Activated CD8-positive, alpha-beta memory T cell treated with anti-CD3 and anti-CD28 coated beads, Interleukin-2, amount 50 U/mL, for 24 hours (primary cell): ENCODE data around the gene MPP2.
"Not testable (repeated sequence)": the region's sequence is repeated elsewhere in the genome, so short reads cannot be mapped to it uniquely, and the experiment has no call there.

Source experiments
- DNase-seq: peaks from one replicate; pipeline ENCODE4 v3.0.0-alpha.2; 2020; ENCODE audit errors: extremely low read depth

Gene MPP2

DNA sequence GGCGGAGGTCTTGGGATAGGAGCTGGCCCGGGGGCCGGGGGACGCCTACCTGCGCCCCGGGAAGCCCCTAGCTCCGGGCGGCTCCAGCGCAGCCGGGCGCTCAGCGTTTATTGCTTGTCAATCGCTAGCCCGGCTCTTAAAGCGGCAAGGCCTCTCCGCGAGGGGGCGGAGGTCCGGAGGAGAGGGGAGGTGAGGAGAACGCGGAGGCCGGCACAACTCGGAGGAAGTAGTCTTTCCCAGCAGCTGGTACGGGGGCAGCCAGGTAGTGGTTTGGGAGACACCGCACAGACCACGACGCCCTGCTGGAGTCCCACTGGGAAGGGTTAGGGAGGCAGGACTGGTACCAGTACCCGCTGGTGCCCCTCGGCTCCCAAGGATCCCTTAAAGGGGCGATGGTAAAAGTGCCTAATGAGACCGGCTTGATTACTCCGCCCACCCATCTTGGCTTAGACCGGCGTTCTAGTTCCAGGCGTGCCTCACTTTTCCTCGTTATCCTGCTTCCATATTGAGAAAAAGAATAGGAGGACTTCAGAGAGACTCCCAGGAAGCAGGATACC, at the start of gene MPP2:
Gene MPP2, minus strand, starts transcription at position 112 of the 557 bp plus-strand sequence. CDS start 3,076 bp downstream, outside the sequence.
- no peak for DNase-seq

DNA sequence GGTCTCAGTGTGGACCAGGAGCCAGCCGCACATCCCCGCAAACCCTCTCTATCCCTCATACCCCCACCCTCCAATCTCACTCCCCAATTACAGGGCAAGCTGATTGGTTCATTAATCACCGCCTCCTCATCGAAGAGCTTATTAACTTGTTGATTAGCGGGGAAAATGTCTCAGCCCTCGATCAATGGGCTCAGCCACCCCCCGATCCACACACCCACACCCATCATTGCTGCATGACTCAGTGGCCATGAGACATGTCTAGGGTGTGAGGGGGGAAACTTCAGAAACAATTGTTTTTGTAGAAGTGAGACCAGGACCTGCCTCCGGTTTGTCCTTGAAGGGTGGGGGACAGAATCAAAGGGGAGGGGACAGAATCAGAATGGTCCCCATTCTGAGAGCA, 48.9 kb upstream of the MPP2 start:
- DNase-seq = no peak

GRCh38 chr17:43953746-43954145, 46.4 kb upstream of the MPP2 start, which contains the start of gene PYY:
Gene PYY, minus strand, starts transcription at chr17:43953940. Its CDS starts 457 bp downstream, at chr17:43953483.
- no peak for DNase-seq

DNA sequence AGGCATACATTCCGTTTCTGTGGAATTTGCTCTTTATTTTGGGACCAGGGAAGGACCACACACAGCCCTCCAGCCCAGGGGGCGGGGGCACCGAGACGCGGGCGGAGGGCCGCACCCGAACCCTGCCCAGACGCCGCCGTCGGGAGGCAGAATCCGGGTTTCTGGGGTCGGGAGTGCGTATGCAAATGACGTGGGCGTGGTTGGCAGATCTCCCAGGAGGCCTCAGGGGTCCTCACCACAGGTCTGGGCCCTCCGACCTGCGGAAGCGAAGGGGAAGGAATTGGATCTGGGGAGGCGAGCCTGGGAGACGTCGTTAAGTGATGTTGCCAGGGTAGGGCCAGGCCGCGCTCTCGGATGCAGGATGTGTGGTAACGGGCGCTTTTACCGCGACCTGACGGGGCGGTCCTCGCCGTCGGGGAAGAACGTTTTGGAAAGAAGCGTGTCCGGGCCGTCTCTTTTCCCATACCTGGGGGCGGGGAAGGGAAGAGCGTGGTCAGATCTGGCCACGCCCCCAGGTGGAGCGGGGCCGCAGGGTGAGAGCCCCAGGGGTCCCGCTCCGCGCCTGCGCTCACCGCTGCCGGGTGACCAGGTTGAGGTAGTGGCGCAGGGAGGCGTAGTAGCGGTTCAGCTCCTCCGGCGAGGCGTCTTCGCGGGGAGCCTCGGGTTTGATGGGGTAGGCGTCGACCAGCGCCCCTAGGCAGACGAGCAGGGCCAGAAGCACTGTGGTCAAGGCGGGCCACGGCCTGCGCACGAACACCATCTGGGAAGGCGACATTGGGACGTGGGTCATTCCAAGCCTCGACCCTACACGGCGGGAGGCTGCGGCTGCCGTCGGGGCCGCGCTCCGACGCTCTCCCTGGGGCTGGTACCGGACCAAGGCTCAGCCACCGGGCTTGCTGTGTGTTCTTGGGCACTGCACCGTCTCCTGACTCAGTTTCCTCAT, 45.7 kb upstream of the MPP2 start:
- no peak for DNase-seq

DNA sequence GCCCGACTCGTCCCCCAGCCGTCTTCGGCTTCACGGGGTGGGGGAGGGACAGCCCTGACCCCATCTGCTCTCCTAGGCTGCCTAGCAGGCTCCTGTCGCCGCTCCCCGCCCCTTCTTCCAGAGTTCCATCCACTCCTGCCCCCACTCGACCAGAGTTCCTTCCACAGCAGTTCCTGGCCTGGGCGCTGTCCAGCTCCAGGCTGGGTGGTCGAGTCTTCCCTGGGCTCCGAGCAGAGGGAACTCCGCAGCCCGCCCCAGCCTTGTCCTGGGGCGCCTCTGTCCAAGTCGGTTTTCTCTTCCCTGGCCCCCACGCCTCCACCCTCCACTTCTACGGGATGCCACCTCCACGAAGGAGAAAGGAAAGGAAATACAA, 45.0 kb upstream of the MPP2 start:
- DNase-seq = no peak

- no peak for DNase-seq
Measured at GRCh38 chr17:43951750-43952149, 44.4 kb upstream of the MPP2 start.

DNA sequence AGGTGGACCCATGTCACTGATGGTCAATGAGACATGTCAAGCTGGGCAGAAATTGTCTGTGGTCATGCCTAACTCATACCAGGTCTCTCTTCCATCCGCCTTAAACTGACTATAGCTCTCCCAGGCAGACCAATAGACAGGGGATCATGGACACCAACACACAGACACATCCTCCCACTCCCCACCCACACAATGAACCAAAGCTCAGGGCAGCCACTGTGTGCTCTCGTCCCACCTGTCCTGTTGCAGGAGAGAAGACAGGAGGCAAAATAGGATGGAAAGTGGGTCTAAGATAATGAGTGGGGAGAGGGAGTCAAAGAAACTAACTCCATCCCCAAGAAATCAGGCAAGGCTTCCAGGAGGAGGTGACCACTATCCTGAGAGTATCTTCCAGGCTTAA, 43.2 kb upstream of the MPP2 start:
- DNase-seq = no peak

DNA sequence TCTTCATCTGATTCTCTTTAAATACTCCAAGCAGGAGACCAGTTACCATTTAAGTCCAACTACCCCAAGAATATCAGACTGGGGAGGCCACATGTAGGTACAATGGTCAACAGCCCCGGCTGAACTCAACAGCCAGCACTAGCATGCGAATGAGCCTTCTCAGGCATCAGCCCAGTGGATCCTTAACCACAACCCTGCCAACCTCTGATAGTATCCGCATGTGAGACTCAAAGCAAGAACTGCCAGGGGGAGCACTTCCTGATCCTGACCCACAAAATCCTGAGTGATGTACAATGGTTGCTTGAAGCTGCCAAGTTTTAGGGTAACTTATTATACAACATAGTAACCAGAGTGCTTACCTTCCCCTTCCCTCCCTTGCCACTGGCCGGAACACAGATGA, 42.4 kb upstream of the MPP2 start:
- DNase-seq = no peak

DNA sequence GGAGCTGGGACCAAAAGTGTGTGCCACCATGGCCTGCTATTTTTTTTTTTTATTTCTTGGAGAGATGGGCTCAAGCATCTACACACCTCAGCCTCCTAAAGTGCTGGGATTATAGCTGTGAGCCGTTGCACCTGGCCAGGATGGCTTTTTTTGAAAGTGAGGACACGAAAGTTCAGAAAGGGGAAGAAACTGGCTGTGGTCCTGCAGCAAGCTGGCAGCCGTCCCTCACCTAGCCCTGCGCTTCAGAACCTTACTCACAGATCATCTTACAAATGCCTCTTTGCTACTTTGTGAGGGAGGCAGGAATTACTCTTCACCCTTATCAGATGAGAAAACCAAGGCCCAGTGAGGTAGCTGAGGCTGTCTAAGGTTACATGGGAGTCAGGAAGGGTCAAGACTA, 39.4 kb upstream of the MPP2 start:
- DNase-seq = no peak

GRCh38 chr17:43945074-43945829, 37.9 kb upstream of the MPP2 start:
- no peak for DNase-seq

DNA sequence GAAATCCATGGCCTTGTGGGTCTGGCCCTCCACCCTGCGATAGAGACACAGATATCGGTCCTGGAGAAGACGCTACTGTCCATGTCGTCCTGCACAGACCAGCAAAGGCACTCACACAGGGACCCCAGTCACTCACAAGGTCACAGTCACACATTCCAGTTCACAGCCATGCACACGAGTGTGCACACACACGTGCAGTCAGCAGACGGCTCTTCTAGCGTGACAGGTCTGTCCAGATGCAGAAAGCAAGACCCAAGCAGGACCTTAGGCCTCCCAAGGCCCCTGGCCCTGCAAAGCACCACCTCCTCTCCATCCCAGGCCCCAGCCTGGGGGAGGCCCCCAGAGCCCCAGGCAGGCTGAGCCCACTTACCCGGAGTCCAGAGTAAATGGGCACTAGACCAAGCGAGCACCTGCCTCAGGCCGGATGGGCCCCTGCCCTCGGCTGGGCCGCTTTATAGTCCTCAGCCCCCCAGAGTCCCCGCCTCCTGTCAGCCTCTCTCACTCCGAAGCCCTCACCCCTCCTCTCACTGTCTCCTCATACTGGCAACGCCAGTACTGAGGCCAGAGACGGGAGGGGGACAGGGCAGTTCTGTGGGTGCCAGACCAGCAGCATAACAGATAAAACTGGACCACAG, 34.8 kb upstream of the MPP2 start, which contains the start of gene PPY:
Gene PPY, minus strand, starts transcription at position 426 of the 635 bp plus-strand sequence. CDS start 822 bp downstream, outside the sequence.
- DNase-seq = no peak

- DNase-seq = no peak
Measured at GRCh38 chr17:43940630-43941029, 33.3 kb upstream of the MPP2 start.

- no peak for DNase-seq
Measured at GRCh38 chr17:43939886-43940285, 32.5 kb upstream of the MPP2 start.

DNA sequence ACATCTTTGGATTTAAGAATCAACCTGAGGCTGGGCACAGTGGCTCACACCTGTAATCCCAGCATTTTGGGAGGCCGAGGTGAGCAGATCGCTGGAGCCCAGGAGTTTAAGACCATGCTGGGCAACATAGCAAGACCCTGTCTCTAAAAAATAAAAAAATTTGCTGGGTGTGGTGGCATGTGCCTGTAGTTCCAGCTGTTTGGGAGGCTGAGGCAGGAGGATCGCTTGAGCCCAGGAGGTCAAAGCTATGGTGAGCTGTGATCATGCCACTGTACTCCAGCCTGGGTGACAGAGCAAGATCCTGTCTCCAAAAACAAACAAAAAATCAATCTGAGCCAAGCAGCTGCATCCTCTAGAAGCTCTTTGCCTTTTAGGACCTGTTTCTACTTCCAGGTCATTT, 32.1 kb upstream of the MPP2 start:
- DNase-seq = not testable (repeated sequence)

DNA sequence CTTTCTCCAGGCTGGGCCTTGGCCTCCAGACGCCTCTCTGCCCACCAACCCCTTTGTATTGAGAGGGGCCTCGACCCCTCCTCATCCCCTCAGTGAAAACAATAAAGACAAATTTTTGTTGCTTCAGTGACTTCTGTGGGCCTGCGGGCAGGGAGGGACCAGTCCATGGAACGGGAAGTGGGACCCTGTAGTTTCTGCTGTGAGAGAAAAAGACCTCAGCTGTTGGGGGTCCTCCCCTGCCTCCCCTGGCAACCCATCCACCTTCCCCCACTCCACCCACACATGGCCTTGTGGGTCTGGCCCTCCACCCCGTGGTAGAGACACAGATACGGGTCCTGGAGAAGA, 31.5 kb upstream of the MPP2 start:
- DNase-seq = no peak

GRCh38 chr17:43936434-43936833, 29.1 kb upstream of the MPP2 start:
- no peak for DNase-seq

- no peak for DNase-seq
Measured at GRCh38 chr17:43935926-43936261, 28.6 kb upstream of the MPP2 start.

- no peak for DNase-seq
Measured at GRCh38 chr17:43935204-43935925, 28.0 kb upstream of the MPP2 start.

GRCh38 chr17:43932923-43933322, 25.6 kb upstream of the MPP2 start:
- no peak for DNase-seq

- DNase-seq = no peak
Measured at GRCh38 chr17:43932357-43932756, 25.0 kb upstream of the MPP2 start.

GRCh38 chr17:43931062-43931571, 23.8 kb upstream of the MPP2 start:
- DNase-seq = no peak
